Left lung (tissue), 10 donors: Measurements from ENCODE around the gene SIX4. TPM values are rescaled to one million over a fixed set of nuclear protein-coding genes. Genes with fewer than 3 reads are reported as not detected.

Source experiments
- ATAC-seq: fragments of 200-7000 bp; cut with Tn5 transposase; one replicate; pipeline ENCODE4 v1.9.1; 2020; ENCODE audit warnings: moderate library complexity
- DNase-seq, 4 donors: peaks; one replicate each; pipeline ENCODE4 v3.0.0-alpha.2; 2013 to 2020
- H3K27ac ChIP-seq, 2 donors: fragments of 200-600 bp; sonication (generic) in 1 of 2; one replicate each; pipeline versions ENCODE4 v1.5.0 to v1.8.0; 2020 to 2021
- H3K27me3 ChIP-seq, 2 donors: fragments of 200-600 bp; sonication (generic) in 1 of 2; one replicate each; pipeline versions ENCODE4 v1.5.0 to v1.8.0; 2020 to 2021
- H3K36me3 ChIP-seq, 2 donors: fragments of 200-600 bp; sonication (generic) in 1 of 2; one replicate each; pipeline versions ENCODE4 v1.5.0 to v1.8.0; 2020 to 2021
- H3K4me1 ChIP-seq, 2 donors: fragments of 200-600 bp; one replicate each; pipeline ENCODE4 v1.8.0; 2021
- H3K4me3 ChIP-seq, 2 donors: fragments of 200-600 bp; sonication (generic) in 1 of 2; one replicate each; pipeline versions ENCODE4 v1.5.0 to v1.8.0; 2020 to 2021; ENCODE audit warnings: mild to moderate bottlenecking in 1 of 2
- H3K9me3 ChIP-seq, 2 donors: fragments of 200-600 bp; sonication (generic) in 1 of 2; one replicate each; pipeline versions ENCODE4 v1.5.0 to v1.8.0; 2020 to 2021
- CTCF ChIP-seq, 2 donors: fragments of 200-600 bp; sonication (generic) in 1 of 2; IDR thresholded peaks; one replicate each; pipeline versions ENCODE4 v1.5.0 to v1.8.0; 2021; ENCODE audit warnings: antibody characterized with exemption in 2 of 2
- intact Hi-C, 2 donors: fragments of 100-400 bp; cut with DNase I; formaldehyde crosslinking; loops; one replicate each; pipeline versions ENCODE4 v1.11.2 to v1.14.2; 2022
- polyA plus RNA-seq, 6 donors: library from polyadenylated mRNA; unstranded; fragments of 120-200 nt; gene quantifications; one replicate each; pipeline ENCODE4 v1.2.1, GENCODE V29; 2013; ENCODE audit not compliant: insufficient read length in 6 of 6
- total RNA-seq, 2 donors: library from RNA; stranded (reverse); fragmentation: NEBNext Ultra II Directional; extraction: Animal tissue kit (Norgen Biotek cat#: 25700); gene quantifications; one replicate each; pipeline ENCODE4 v1.2.1, GENCODE V29; 2021
- donor health status: DM: no; HTN: yes; CAD: no.
- donor health status: DM: no; HTN: no; CAD: no.

Gene SIX4
- total and polyA plus RNA-seq, 8 donors = 1.9 to 7.9 (median 5.1) TPM

GRCh38 chr14:60753264-60754119, 29.3 kb upstream of the SIX4 start:
- no peaks in the 10 kb centered on the region for H3K9me3 ChIP-seq
- ATAC-seq (peak; percentile 58), DNase-seq (no peak)
- no peak overlapping the region for H3K27ac ChIP-seq
- no peak for TF ChIP-seq CTCF (IDR thresholded peaks at IDR 0.05)
- no peak overlapping the region for H3K4me3 ChIP-seq
- no peaks in the 10 kb centered on the region for H3K36me3 ChIP-seq
- H3K4me1 ChIP-seq = peaks cover 0 to 14% of the 10 kb centered on the region in 2 donors
- no peaks in the 10 kb centered on the region for H3K27me3 ChIP-seq
- intact Hi-C loops = no loop called here

GRCh38 chr14:60744566-60744965, 20.4 kb upstream of the SIX4 start:
- intact Hi-C loops = no loop called here
- ATAC-seq = no peak
- Histone ChIP-seq H3K36me3 (no peaks in the 10 kb centered on the region), H3K9me3 (peaks cover 0 to 15% of the 10 kb centered on the region in 2 donors), H3K4me3 (no peak overlapping the region), H3K27me3 (no peaks in the 10 kb centered on the region), H3K27ac (no peak overlapping the region), H3K4me1 (no peaks in the 10 kb centered on the region)
- no peak for DNase-seq
- no peak for TF ChIP-seq CTCF (IDR thresholded peaks at IDR 0.05)

- ATAC-seq (no peak), DNase-seq (no peak)
- Histone ChIP-seq H3K27me3 (no peaks in the 10 kb centered on the region), H3K27ac (no peak overlapping the region), H3K36me3 (no peaks in the 10 kb centered on the region), H3K4me3 (no peak overlapping the region), H3K4me1 (peaks cover 0 to 19% of the 10 kb centered on the region in 2 donors), H3K9me3 (peaks cover 0 to 11% of the 10 kb centered on the region in 2 donors)
- TF ChIP-seq CTCF (IDR thresholded peaks at IDR 0.05) = no peak
- intact Hi-C loops = no loop called here
These were observed 14.8 kb upstream of the SIX4 start for GRCh38 chr14:60738843-60739508.

GRCh38 chr14:60736494-60736893, 12.3 kb upstream of the SIX4 start:
- intact Hi-C loops = no loop called here
- no peak overlapping the region for H3K27ac ChIP-seq
- peaks cover 0 to 16% of the 10 kb centered on the region in 2 donors for H3K27me3 ChIP-seq
- H3K4me3 ChIP-seq = no peak overlapping the region
- no peak for TF ChIP-seq CTCF (IDR thresholded peaks at IDR 0.05)
- H3K9me3 ChIP-seq = no peaks in the 10 kb centered on the region
- H3K4me1 ChIP-seq = peaks cover 0 to 19% of the 10 kb centered on the region in 2 donors
- H3K36me3 ChIP-seq = no peaks in the 10 kb centered on the region
- DNase-seq (no peak), ATAC-seq (peak; percentile 28)

GRCh38 chr14:60735416-60735815, 11.3 kb upstream of the SIX4 start:
- Histone ChIP-seq H3K27me3 (peaks cover 0 to 16% of the 10 kb centered on the region in 2 donors), H3K27ac (no peak overlapping the region), H3K36me3 (no peaks in the 10 kb centered on the region), H3K4me3 (peak overlapping the region; percentile 61), H3K4me1 (peaks cover 0 to 19% of the 10 kb centered on the region in 2 donors), H3K9me3 (no peaks in the 10 kb centered on the region)
- no peak for TF ChIP-seq CTCF (IDR thresholded peaks at IDR 0.05)
- ATAC-seq = peak; percentile 23
- DNase-seq = no peak
- intact Hi-C loops = no loop called here
